GM23338 (cell line): Measurements from ENCODE around the gene F2. TPM values are rescaled to one million over a fixed set of nuclear protein-coding genes. Genes with fewer than 3 reads are reported as not detected.

Experiments used
- ATAC-seq: fragments of 200-7000 bp; cut with Tn5 transposase; 3 replicates; pipeline ENCODE4 v1.9.1; 2020
- DNase-seq: peaks from one replicate; pipeline ENCODE4 v3.0.0-alpha.2; 2015; ENCODE audit warnings: low spot score
- H2AFZ ChIP-seq: fragments of 200-600 bp; sonication (generic); 2 replicates; pipeline ENCODE4 v1.8.0; 2016; ENCODE audit warnings: antibody characterized with exemption, mild to moderate bottlenecking, moderate library complexity
- H3F3A ChIP-seq: fragments of 200-600 bp; sonication (generic); replicated peaks from 2 replicates; pipeline ENCODE4 v1.8.0; 2017; ENCODE audit warnings: antibody characterized with exemption, mixed run types, low read depth
- H3K27ac ChIP-seq: fragments of 200-600 bp; sonication (generic); 2 replicates; pipeline ENCODE4 v1.6.1; 2016; ENCODE audit warnings: low read depth
- H3K27me3 ChIP-seq: fragments of 200-600 bp; sonication (generic); 2 replicates; pipeline ENCODE4 v1.8.0; 2016; ENCODE audit warnings: mild to moderate bottlenecking, mixed run types, moderate library complexity; ENCODE audit not compliant: insufficient read depth
- H3K36me3 ChIP-seq: fragments of 200-600 bp; sonication (generic); 2 replicates; pipeline ENCODE4 v1.8.0; 2016; ENCODE audit warnings: mild to moderate bottlenecking; ENCODE audit not compliant: insufficient read depth
- H3K4me1 ChIP-seq: fragments of 200-600 bp; sonication (generic); 2 replicates; pipeline ENCODE4 v1.8.0; 2016; ENCODE audit warnings: mild to moderate bottlenecking, moderate library complexity; ENCODE audit not compliant: insufficient read depth
- H3K4me2 ChIP-seq: fragments of 200-600 bp; sonication (generic); 2 replicates; pipeline ENCODE4 v1.7.1; 2017; ENCODE audit warnings: mixed run types
- H3K4me3 ChIP-seq: fragments of 200-600 bp; sonication (generic); 2 replicates; pipeline ENCODE4 v1.6.1; 2016; ENCODE audit warnings: mixed run types
- H3K79me2 ChIP-seq: fragments of 200-600 bp; sonication (generic); replicated peaks from 2 replicates; pipeline ENCODE4 v1.8.0; 2017; ENCODE audit warnings: mild to moderate bottlenecking; ENCODE audit not compliant: insufficient read depth
- H3K9me2 ChIP-seq: fragments of 200-600 bp; sonication (generic); 2 replicates; pipeline ENCODE4 v1.8.0; 2017; ENCODE audit not compliant: insufficient read depth
- H4K20me1 ChIP-seq: fragments of 200-600 bp; sonication (generic); replicated peaks from 2 replicates; pipeline ENCODE4 v1.8.0; 2017; ENCODE audit warnings: mild to moderate bottlenecking; ENCODE audit not compliant: insufficient read depth
- H3K27ac Mint-ChIP-seq: 2 replicates; pipeline ENCODE4 v1.8.0; 2020; ENCODE audit warnings: inconsistent platforms, mild to moderate bottlenecking, moderate library complexity, mixed read lengths
- H3K27me3 Mint-ChIP-seq: 3 replicates; pipeline ENCODE4 v1.8.0; 2022; ENCODE audit warnings: low read depth, mild to moderate bottlenecking, moderate library complexity, mixed read lengths, inconsistent platforms; ENCODE audit not compliant: insufficient read depth, poor library complexity
- H3K36me3 Mint-ChIP-seq: 3 replicates; pipeline ENCODE4 v1.8.0; 2021; ENCODE audit warnings: low read depth, mild to moderate bottlenecking, inconsistent platforms, moderate library complexity, mixed read lengths
- H3K4me1 Mint-ChIP-seq: 3 replicates; pipeline ENCODE4 v1.8.0; 2020; ENCODE audit warnings: mild to moderate bottlenecking, inconsistent platforms, mixed read lengths
- H3K4me3 Mint-ChIP-seq: 3 replicates; pipeline ENCODE4 v1.8.0; 2021; ENCODE audit warnings: moderate library complexity, mild to moderate bottlenecking, inconsistent platforms, mixed read lengths
- H3K9me3 Mint-ChIP-seq: 3 replicates; pipeline ENCODE4 v1.8.0; 2020; ENCODE audit warnings: moderate library complexity, mild to moderate bottlenecking, inconsistent platforms, mixed read lengths
- CREB1 ChIP-seq: fragments of 250-450 bp; sonication (Bioruptor Pico); IDR thresholded peaks from 2 replicates; pipeline ENCODE4 v1.5.0; 2020; ENCODE audit warnings: low read depth, mild to moderate bottlenecking, moderate library complexity
- CTCF ChIP-seq, 2 experiments: fragments of 200-600 bp in 1 of 2; sonication (generic) in 1 of 2; conservative IDR thresholded peaks; 2 replicates each; pipeline versions ENCODE4 v1.5.1 to v1.6.1; 2016 to 2017; ENCODE audit warnings: antibody characterized with exemption in 2 of 2, low read depth in 2 of 2, mild to moderate bottlenecking in 2 of 2, moderate library complexity in 1 of 2
- ETS1 ChIP-seq: IDR thresholded peaks from 2 replicates; pipeline ENCODE4 v1.6.1; 2016; ENCODE audit warnings: antibody characterized with exemption
- EZH2 ChIP-seq: fragments of 200-600 bp; sonication (generic); IDR thresholded peaks from one replicate; pipeline ENCODE4 v1.8.0; 2017; ENCODE audit warnings: antibody characterized with exemption, mild to moderate bottlenecking, low read depth; ENCODE audit not compliant: unreplicated experiment
- EZH2phosphoT487 ChIP-seq: fragments of 200-600 bp; sonication (generic); IDR thresholded peaks from one replicate; pipeline ENCODE4 v1.8.1; 2018; ENCODE audit warnings: antibody characterized with exemption; ENCODE audit not compliant: unreplicated experiment
- JUNB ChIP-seq: IDR thresholded peaks from one replicate; pipeline ENCODE4 v1.6.1; 2016; ENCODE audit warnings: antibody characterized with exemption; ENCODE audit not compliant: unreplicated experiment
- NANOG ChIP-seq: IDR thresholded peaks from 2 replicates; pipeline ENCODE4 v1.6.1; 2016; ENCODE audit warnings: antibody characterized with exemption, borderline replicate concordance
- POLR2AphosphoS5 ChIP-seq: IDR thresholded peaks from 2 replicates; pipeline ENCODE4 v1.6.1; 2016; ENCODE audit warnings: antibody characterized with exemption, low read depth
- REST ChIP-seq: IDR thresholded peaks from one replicate; pipeline ENCODE4 v1.6.1; 2018; ENCODE audit warnings: antibody characterized with exemption; ENCODE audit not compliant: unreplicated experiment
- STAT1 ChIP-seq: IDR thresholded peaks from one replicate; pipeline ENCODE4 v1.6.1; 2016; ENCODE audit warnings: antibody characterized with exemption; ENCODE audit not compliant: unreplicated experiment
- ZNF114 ChIP-seq: fragments of 250-450 bp; sonication (Bioruptor Pico); IDR thresholded peaks from 2 replicates; pipeline ENCODE4 v1.5.0; 2020; ENCODE audit warnings: mild to moderate bottlenecking, moderate library complexity
- ZNF331 ChIP-seq: fragments of 250-450 bp; sonication (Bioruptor Pico); IDR thresholded peaks from 2 replicates; pipeline ENCODE4 v1.5.0; 2020; ENCODE audit warnings: low read depth, mild to moderate bottlenecking, moderate library complexity
- ZNF462 ChIP-seq: fragments of 250-450 bp; sonication (Bioruptor Pico); IDR thresholded peaks from 2 replicates; pipeline ENCODE4 v1.5.0; 2020; ENCODE audit warnings: mild to moderate bottlenecking, moderate library complexity
- polyA plus RNA-seq: library from polyadenylated mRNA; unstranded; fragments of >200 nt; fragmentation: Nextera tagmentation; extraction: Ambion mirVana; gene quantifications from 2 replicates; pipeline ENCODE4 v1.2.1, GENCODE V29; 2016
- total RNA-seq: library from RNA; depleted of rRNA; stranded (reverse); fragments of >200 nt; shearing (Covaris generic); gene quantifications from 2 replicates; pipeline ENCODE4 v1.2.3, GENCODE V29; 2014

F2 gene
- total and polyA plus RNA-seq, 2 experiments from 2014 or later, result 0.21 TPM; not detected in 1

GRCh38 chr11:46726206-46726862, 7.3 kb downstream of the F2 start:
- no peak overlapping the region for H3K4me2 ChIP-seq
- DNase-seq (no peak), ATAC-seq (no peak)
- Mint-ChIP-seq H3K9me3 (no peaks in the 10 kb centered on the region; the same call in 2 of the 3 replicates), H3K4me3 (no peak overlapping the region), H3K36me3 (no peaks in the 10 kb centered on the region), H3K4me1 (peaks cover 10% of the 10 kb centered on the region), H3K27ac (no peak overlapping the region), H3K27me3 (peaks cover 7% of the 10 kb centered on the region)
- H3K27ac ChIP-seq, result no peak overlapping the region
- H3F3A ChIP-seq, result no peaks in the 10 kb centered on the region
- TF ChIP-seq STAT1 (no peak), CTCF (conservative IDR thresholded peaks at IDR 0.05; ENCODE audit: low read depth in 2 of 2) (no peak), CREB1 (no peak), NANOG (no peak), ETS1 (no peak), REST (no peak), POLR2AphosphoS5 (no peak), EZH2phosphoT487 (no peak), ZNF462 (CRISPR knock-in tag) (no peak), EZH2 (no peak), ZNF114 (no peak), JUNB (no peak), ZNF331 (no peak)
- H2AFZ ChIP-seq, result no peak overlapping the region
- no peaks in the 10 kb centered on the region for H3K36me3 ChIP-seq
- H4K20me1 ChIP-seq, result no peaks in the 10 kb centered on the region
- no peaks in the 10 kb centered on the region for H3K4me1 ChIP-seq
- H3K4me3 ChIP-seq, result no peak overlapping the region
- H3K79me2 ChIP-seq, result no peaks in the 10 kb centered on the region
- H3K9me2 ChIP-seq, result no peaks in the 10 kb centered on the region
- H3K27me3 ChIP-seq, result no peaks in the 10 kb centered on the region
